LHCN-M2 (cell line): ENCODE data around the gene APC2. TPM values are rescaled to one million over a fixed set of nuclear protein-coding genes. Genes with fewer than 3 reads are reported as not detected.
A peak's percentile ranks its signal among the peaks of the same experiment; 100 is the strongest.

Source experiments
- DNase-seq: peaks from one replicate; pipeline ENCODE4 v3.0.0-alpha.2; 2012; ENCODE audit warnings: low read depth
- total RNA-seq: library from RNA; depleted of rRNA; stranded (reverse); fragments of >200 nt; gene quantifications from 2 replicates; pipeline ENCODE4 v1.2.3, GENCODE V29; 2014

The APC2 gene
- total RNA-seq, 1 experiment from 2014 or later: 0.11 TPM

DNA sequence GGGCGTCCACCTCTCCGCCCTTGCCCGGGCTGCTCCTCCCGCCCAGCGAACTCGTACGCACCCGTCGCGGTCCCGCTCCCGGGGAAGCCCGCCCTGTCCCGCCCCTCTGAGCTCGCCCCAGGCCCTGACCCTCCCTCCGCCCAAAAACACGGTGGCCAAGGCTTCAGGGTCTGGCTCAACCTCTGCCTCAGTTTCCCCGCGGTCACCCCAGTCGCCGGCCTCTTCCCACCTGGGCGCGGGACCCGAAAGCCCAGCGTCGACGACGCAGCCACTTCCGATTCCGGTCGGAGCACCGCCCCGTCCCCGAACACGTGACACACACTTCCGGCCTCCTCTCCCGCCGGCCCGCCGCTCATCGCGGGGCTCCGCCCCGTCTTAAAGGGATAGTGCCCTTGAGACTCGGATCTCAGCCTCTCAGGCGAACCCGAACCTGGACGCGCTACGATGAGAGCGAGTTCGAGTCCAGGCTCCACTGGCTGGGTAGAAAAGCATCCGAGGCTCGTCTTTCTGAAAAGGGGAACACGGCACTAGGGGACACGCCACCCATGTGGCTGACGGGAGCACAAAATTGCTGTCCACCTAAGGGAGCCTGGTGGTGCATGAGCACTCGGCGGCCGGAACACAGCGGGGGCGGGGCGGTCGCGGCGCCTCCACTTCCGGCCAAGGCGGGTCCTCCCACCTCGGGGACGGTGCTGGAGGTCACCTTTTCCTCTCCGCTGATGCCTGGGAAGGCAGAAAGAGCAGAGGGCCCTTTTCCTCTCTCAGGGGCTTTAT is 29.2 kb downstream of the APC2 start, which contains the start of gene C19orf25:
TSS of gene C19orf25 (minus strand) at position 282 of the 774 bp plus-strand sequence. CDS start 312 bp downstream, outside the sequence.
- peak; percentile 89 for DNase-seq

DNA sequence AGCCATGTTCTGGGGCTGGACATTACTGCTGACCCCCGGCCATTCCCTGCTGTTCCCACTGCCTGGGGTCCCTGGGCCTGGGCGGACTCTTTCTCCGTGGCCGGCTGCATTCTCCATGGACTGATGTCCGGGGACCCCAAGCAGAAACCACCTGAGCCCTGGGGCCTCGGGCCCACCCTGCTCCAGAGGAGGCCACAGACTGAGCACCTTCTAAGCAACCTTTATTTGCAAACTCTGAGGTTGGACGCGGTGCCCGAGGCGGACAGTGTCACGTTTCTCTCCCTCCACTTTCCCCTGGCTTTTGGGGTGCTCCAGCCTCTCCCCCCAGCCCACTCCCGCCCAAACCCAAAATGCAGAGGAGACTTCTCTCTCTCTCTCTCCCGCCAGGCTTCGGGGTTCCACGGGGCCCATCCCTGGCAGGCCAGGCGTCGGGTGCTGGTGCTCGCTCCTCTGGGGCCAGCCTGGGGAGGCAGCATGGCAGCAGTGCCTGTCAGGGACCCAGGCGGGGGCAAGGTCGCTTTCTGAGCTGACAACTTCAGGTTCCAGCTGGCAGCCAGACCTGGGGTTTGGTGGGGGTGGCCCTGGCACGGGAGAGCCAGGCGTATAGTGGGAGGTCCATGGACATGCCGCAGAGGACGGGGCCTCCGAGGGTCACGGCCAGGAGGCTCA is 31.4 kb downstream of the APC2 start:
- no peak for DNase-seq

DNA sequence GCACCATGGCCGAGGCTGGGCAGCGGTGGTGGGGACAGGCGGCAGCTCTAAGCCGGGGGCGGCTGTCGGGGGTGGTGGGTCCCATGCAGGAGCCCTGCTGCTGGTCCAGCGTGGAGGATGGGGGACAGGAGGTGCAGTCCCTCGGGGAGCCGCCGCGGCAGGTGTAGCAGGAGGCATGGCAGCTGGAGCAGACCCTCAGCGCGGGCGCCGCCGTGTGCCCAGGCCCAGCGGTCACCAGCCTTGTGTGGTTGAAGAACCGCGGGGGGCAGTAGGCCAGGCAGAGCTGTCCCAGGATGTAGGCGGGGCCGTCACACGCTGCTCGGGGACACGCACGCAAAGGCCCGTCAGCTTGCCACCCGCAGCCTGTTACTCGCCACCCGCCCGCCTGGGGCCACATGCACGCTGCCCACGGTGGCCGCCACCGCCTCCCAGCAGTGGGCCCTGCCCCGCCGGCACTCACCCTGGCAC is 32.0 kb downstream of the APC2 start:
- no peak for DNase-seq

DNA sequence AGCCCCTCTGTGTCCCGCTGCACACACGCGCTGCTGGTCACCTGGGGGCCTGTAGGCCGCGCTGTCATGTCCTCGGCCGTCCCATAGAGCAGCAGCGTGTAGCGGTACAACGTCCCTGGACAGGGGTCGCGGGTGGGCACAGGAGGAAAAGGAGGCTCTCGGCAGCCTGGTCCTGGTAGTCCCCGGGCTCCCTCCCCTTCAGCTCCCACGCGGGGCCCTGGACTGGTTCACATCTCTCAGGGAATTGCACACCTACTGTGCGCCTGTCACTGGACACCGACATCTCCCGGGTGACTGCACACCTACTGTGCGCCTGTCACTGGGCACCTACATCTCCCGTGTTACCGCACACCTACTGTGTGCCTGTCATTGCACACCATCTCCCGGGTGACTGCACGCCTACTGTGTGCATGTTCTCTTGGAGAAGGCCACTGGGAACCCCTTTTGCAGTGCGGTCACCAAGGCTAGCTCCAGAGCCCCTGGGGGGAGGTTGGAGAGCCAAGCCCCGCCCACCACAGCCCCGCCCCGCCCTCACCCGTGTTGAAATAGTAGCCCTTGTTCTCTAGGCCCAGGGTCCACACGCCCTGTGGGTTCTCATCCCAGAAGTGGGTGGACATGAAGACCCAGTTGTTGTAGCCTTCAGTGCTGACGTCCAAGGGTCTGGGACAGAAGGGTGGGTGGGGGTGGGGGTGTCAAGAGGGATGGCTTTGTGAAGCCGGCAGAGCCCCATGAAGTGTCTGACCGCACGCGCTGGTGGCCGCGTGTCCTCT is 32.6 kb downstream of the APC2 start:
- DNase-seq: no peak

DNA sequence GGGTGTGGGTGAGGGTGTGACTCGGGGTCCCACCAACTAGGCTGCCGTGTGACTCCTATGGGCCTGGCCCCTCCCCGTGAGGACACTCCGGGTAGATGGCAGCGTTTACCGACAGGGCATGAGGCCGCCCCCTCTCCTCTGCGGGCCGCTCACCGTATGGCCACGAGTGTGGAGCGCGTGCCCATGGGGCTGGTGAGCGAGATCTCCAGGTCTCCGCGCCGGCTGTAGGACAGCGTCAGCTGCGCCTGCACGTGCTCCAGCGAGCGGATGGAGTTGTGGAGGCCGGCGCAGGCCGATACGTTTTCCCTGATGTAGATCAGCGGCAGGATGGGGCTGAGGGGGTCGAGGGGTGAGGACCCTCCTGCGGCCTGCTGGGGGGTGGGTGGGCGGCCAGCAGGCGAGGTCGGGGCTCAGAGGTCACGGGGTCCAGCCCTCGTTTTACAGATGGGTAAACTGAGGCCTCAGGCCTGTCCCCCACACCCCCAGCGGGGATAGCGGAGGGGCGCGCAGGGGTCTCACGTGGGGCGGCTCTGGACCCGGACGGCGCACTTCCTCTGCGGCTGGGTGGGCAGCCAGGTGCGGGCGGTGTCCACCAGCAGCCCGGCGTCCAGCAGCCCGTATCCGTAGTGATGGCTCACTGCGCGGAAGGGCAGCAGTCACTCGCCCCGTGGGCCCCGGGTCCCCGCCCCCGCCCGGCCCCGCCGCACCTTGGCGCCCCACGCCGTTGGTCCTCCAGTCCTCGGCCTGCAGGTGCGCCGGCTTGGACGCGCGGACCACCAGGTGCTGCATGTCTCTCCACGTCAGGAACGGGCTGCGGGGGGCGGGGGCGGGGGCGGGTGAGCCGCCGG is 33.4 kb downstream of the APC2 start:
- DNase-seq: no peak

DNA sequence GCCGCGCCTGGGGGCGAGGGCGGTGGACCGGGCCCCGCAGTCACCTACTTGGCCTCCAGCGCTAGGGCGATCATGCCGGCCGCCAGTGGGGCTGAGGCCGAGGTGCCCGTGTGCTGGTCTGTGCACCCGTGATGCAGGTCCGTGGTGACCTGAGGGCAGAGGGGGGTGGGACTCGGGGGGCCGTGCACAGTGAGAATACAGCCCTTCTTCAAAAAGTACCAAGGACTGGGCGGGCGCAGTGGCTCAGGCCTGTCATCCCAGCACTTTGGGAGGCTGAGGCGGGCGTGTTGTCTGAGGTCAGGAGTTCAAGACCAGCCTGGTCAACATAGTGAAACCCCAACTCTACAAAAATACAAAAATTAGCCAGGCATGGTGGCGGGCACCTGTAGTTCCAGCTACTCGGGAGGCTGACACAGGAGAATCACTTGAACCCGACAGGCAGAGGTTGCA is 34.1 kb downstream of the APC2 start:
- no peak for DNase-seq

DNA sequence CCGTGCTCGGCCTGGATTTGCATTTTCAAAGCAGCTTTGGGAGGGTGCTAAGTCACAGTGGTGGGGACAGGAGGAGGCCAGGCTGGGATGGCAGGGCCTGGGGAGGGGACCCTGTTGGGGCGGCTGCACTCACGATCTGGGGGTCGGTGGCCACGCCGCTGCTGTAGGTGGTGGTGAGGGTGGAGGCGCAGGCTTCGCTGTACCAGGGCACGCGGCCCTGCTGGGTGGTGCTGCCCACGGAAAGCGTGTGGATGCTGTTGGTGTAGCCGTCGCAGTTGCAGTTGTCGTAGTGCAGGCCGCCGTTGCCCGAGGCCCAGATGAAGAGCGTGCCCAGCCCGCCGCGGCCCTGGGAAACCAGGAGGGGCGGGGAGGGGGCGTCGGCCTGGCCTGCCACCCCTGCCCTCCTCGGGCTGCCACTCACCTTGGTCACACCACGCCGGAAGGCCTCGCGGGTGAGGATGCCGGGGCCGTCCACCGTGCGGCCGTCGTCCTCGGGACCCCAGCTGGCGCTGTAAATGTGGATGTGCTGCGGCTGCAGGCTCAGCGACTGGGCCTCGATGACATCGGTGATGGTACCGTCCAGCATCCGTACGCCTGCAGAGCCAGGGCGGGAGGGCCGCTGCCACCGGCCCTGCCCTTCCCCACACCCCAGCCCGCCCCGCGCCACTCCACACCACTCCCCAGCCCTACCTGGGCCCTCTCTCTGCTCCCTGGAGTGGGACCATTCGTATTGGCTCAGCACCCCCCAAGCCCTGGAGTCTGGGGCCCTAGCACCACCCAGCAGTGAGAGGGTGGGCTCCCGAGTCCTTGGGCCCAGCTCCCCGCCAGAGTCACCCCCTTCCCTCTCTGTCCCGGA is 37.0 kb downstream of the APC2 start:
- DNase-seq: no peak

DNA sequence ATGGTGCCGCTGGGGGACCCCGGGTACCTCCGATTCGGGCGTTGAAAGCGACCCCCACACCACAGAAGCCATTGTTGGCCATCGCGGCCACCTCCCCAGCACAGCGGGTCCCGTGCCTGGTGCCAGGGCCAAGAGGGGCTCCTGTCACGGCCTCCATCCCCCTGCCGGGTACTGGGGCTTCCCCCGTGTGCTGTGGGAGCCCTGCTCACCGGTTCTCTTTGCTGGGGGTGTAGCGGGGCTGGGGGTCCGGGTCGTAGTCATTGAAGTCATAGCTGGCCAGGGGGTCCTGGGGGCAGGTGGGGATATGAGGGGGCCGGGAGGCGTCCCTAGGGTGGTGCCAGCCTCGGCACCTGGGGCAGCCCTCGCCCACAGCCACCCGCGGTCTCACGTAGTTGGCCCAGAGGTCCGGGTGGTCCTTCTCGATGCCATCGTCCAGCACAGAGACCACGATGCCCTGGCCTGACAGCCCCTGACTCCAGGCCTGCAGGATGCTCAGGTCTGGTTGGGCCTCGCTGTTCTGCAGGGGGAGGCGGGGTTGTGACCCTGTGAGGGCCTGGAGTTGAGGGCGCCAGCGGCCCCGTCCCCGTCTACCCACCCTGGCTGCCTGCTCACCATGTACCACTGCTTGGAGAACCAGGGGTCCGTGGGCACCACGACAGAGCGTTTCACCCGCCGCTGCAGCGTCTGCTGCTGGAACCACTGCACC is 37.8 kb downstream of the APC2 start:
- no peak for DNase-seq

DNA sequence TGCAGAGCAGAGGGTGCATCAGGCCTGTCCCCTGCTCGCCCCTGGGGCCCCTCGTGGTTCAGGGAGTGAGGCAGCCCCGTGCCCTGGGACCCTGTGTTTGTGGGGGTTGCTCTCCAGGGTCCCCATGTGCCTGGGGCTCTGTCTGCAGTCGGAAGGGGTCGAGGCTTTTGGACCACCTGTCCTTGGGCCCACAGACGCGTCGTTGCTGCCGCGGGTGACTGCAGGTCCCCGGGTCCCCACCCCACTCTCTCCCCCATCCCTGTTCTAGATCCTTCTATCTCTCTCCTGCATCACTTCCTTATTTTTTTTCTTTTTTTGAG is 38.3 kb downstream of the APC2 start:
- DNase-seq: no peak

DNA sequence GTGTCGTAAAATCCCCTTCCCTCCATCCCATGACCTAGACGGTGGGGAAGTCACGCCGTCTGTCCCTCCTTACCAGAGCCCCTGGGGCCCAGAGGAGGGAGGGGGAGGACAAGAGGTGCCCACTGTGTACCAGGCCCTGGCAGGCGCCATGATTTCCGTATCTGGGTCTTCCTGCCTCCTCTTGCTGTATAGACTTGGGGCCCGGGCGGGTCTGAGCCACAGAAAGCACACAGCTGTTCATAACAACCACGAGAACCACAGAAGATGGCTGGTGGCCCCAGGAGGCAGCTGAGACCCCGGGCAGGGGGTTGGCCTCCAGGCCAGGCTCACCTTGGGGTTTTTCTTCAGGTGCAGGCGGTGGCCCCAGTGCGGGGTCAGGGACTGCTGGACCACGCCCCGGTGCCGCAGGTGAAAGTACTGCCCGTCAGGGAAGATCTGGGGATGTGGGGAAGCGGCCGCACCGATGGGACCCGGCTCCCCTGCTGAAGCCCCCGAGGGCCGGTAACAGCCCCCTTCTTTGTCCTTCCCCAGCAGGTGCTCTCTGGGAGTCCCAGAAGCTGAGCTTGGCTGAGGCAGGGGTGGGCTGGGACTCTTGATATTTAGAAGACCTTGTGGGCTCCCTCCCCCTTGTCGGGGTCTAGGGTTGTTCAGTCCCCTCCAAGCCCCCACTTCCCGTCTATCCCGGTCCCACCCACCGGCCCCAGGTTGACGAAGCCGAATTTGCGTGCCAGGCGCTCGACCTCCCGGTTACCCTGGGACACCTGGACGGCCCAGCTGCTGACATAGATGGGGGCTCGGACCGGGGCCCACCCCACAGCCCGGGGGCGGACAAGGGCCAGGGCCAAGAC is 39.8 kb downstream of the APC2 start:
- DNase-seq: peak; percentile 43

DNA sequence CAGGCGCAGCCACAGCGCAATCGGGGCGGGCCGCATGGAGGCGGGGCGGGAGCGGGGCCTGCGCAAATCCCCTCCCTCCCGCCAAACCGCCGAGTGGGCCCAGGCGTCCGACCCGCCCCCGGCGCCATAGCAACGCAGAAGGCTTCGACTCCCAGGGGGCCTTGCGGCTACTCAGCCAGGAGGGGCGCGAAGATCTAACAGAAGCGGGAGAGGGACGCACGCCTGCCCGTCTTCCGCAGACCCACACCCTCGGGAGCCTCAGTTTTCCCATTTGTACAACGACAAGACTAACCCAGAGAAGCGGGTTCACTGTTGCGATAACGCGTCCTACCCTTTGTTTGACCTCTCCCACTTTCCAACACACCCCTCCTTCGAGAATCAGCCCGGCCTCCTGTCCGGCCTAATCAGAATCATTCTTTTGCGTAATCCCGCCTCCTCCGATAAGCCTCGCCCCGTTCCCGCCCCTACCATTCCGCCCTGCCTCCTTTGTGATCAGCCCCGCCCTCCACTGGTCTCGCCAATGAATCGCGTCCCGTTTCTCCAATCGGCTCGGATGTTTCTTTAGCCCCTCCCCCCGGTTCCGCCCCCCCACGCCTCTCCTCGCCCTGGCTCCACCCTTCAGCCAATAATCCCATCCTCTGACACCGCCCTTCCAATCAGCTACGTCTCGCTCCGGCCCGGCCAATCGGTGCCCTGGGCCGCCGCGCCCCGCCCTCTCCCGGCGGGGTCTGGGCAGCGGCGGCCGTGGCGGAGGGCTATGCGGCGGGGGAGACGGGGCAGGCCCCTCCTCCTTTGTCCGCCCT is 40.6 kb downstream of the APC2 start, which contains the start of gene PCSK4:
TSS of gene PCSK4 (minus strand) at position 40 of the 803 bp plus-strand sequence. CDS start at position 36, 4 bp downstream.
- DNase-seq: peak; percentile 98

DNA sequence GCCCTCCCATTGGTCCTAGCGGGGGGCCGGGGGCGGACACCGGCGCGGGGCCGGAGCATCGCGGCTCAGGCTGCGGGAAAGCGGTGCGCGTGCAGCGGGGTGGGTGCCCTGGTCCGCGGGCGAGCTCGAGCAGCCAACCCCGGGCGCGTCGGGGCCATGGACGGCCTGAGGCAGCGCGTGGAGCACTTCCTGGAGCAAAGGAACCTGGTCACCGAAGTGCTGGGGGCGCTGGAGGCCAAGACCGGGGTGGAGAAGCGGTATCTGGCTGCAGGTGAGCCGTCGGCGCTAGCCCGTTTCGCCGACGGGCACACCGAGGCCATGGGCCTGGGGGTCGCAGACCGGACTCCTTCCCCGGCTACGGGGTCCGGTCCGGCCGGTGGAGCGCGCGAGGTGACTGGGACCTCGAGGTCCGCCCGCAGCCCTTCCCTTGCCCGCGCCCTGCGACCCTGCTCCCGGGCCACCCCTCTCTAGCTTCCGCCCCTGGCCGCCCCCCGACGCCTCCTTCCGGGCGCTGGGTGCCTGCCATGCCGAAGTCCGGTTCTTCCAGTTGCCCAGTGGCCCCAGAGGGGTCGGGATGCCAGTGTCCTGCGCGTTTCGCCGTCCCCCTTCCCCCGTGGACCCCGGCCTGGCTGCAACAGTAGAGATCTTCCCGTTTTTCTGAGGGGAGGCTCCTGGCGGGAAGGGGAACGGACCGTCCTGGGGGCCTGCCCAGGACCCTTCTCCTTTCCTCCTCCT is 41.4 kb downstream of the APC2 start, which contains the start of gene REEP6:
TSS of gene REEP6 (plus strand) at position 68 of the 735 bp plus-strand sequence. CDS start at position 157, 89 bp downstream.
- DNase-seq: no peak

DNA sequence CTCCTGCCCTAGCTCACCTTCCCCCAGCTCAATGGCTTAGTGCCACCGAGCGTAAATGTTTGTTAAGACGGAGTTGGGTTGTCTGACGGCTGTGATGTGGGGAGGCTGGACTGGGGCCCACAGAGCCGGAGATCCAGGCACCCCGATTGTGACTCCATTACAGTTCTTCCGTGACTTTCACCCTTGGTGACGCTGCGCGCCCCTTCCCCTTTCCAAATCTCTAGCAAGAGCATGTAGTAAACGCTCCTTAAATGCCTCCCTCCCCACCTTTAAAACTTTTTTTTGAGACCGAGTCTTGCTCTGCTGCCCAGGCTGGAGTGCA is 41.9 kb downstream of the APC2 start:
- no peak for DNase-seq

DNA sequence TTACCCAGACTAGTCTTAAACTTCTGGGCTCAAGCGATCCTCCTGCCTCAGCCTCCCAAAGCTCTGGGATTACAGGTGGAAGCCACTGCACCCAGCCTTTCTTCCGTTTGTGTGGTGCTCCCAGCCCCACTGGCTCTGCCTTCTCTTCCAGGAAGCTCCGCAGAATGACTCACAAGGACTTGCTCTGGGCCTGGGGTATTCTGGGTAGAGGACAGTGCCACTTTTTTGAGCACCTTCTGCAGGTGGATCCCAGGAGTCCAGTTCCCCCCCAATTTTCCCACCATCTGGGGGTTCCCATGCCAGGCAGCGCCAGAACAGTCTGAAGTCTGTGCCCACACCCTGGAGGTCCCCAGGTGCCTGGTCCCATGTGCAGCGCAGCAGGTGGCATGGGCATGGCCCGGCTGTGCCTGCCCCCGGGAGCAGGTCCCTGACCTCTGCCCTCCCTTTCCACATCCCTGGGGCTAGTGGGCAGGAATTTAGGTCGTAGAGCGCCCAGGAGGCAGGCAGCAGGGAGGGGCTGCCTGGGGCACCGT is 42.6 kb downstream of the APC2 start:
- no peak for DNase-seq

DNA sequence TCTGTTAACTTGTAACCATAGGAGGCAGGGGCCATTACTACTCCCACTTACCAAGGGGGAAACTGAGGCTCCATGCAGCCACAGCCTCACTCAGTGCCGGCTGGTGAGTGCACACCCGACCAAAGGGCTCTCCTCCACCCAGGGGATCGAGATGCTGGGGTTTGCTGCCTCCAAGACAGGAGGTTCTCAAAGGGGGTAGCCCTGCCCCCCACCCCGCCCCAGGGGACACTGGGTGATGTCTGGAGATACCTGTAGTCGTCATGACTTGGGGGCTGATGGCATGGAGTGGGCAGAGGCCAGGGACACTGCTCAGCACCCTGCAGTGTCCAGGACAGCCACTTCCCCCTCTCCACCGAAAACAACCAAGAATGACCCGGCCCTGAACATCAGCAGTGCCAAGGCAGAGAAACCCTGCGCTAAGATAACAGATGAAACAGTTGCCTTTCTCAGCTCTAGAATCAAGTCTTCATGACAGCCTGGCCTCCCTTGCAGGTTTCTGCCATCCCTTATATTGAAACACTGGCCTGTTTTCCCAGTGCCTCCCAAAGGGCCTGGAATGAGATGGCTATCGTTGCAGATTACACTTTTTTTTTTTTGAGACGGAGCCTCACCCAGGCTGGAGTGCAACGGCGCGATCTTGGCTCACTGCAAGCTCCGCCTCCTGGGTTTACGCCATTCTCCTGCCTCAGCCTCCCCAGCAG is 44.3 kb downstream of the APC2 start:
- no peak for DNase-seq
